Fibroblast of lung (primary cell): Measurements from ENCODE around the gene SLC37A2. TPM values are rescaled to one million over a fixed set of nuclear protein-coding genes. Genes with fewer than 3 reads are reported as not detected.

Experiments
- DNase-seq, 2 donors: peaks; one replicate each; pipeline versions ENCODE4 v3.0.0 to v3.0.0-alpha.2; 2010; ENCODE audit warnings: low read depth in 2 of 2
- H2AFZ ChIP-seq: 2 replicates; pipeline ENCODE4 v1.5.1; 2012; ENCODE audit warnings: low read length, control low read depth, inconsistent platforms
- H3K27ac ChIP-seq: 2 replicates; pipeline ENCODE4 v1.5.1; 2011; ENCODE audit warnings: low read length, control low read depth; ENCODE audit not compliant: insufficient read depth
- H3K27me3 ChIP-seq: 2 replicates; pipeline ENCODE4 v1.5.1; 2011; ENCODE audit warnings: mild to moderate bottlenecking, low read length; ENCODE audit not compliant: control insufficient read depth, insufficient read depth
- H3K36me3 ChIP-seq: 2 replicates; pipeline ENCODE4 v1.5.1; 2011; ENCODE audit warnings: low read length; ENCODE audit not compliant: control insufficient read depth, insufficient read depth
- H3K4me1 ChIP-seq: 2 replicates; pipeline ENCODE4 v1.5.1; 2011; ENCODE audit warnings: low read length; ENCODE audit not compliant: control insufficient read depth, insufficient read depth; ENCODE audit errors: extremely low read depth
- H3K4me2 ChIP-seq: 2 replicates; pipeline ENCODE4 v1.5.1; 2011; ENCODE audit warnings: low read length, control low read depth; ENCODE audit not compliant: insufficient read depth; ENCODE audit errors: extremely low read depth
- H3K4me3 ChIP-seq, 4 experiments: fragments of 200-600 bp in 1 of 4; sonication (generic) in 1 of 4; replicated peaks in 1 of 4; 2 replicates each; pipeline ENCODE4 v1.5.1; 2011 to 2016; ENCODE audit warnings: low read length in 4 of 4, low read depth in 3 of 4, mild to moderate bottlenecking in 3 of 4, control low read depth in 2 of 4, inconsistent platforms in 1 of 4, mixed read lengths in 1 of 4; ENCODE audit not compliant: insufficient read depth in 1 of 4; ENCODE audit errors: control extremely low read depth in 1 of 4
- H3K79me2 ChIP-seq: 2 replicates; pipeline ENCODE4 v1.5.1; 2012; ENCODE audit warnings: mild to moderate bottlenecking, low read length, inconsistent platforms; ENCODE audit not compliant: control insufficient read depth, insufficient read depth
- H3K9ac ChIP-seq: 2 replicates; pipeline ENCODE4 v1.5.1; 2011; ENCODE audit warnings: mild to moderate bottlenecking, low read length, control low read depth; ENCODE audit not compliant: insufficient read depth
- H3K9me3 ChIP-seq: 2 replicates; pipeline ENCODE4 v1.5.1; 2012; ENCODE audit warnings: low read depth, low read length; ENCODE audit not compliant: control insufficient read depth, insufficient read depth
- H4K20me1 ChIP-seq: 2 replicates; pipeline ENCODE4 v1.5.1; 2011; ENCODE audit warnings: low read length; ENCODE audit not compliant: control insufficient read depth, insufficient read depth; ENCODE audit errors: extremely low read depth
- EZH2 ChIP-seq: IDR thresholded peaks from 2 replicates; pipeline ENCODE4 v1.5.1; 2012; ENCODE audit warnings: low read length, control low read depth, mild to moderate bottlenecking; ENCODE audit errors: missing control alignments
- polyA plus RNA-seq, 2 donors: library from polyadenylated mRNA; depleted of rRNA in 1 of 2; stranded (reverse) in 1 of 2; unstranded in 1 of 2; fragments of >200 nt; gene quantifications; 2 replicates each; pipeline ENCODE4 v1.2.1, GENCODE V29; 2011 to 2012; ENCODE audit warnings: missing spikeins in 1 of 2
- total RNA-seq: library from RNA; depleted of rRNA; stranded (reverse); fragments of >200 nt; gene quantifications from 2 replicates; pipeline ENCODE4 v1.2.1, GENCODE V29; 2014
- TF ChIP-seq, protein P1 (sequence below), 2 donors: IDR thresholded peaks in 1 of 2; conservative IDR thresholded peaks in 1 of 2; 1 replicate in 1 of 2; 2 replicates in 1 of 2; pipeline ENCODE4 v1.5.1; 2011 to 2012; ENCODE audit warnings: low read length in 2 of 2, control low read depth in 1 of 2, inconsistent platforms in 1 of 2, low read depth in 1 of 2, mild to moderate bottlenecking in 1 of 2

The SLC37A2 gene
- total and polyA plus RNA-seq, 2 donors (not counting 1 experiment from before 2014, with no cell fraction given), result 0.36 to 0.83 TPM

DNA sequence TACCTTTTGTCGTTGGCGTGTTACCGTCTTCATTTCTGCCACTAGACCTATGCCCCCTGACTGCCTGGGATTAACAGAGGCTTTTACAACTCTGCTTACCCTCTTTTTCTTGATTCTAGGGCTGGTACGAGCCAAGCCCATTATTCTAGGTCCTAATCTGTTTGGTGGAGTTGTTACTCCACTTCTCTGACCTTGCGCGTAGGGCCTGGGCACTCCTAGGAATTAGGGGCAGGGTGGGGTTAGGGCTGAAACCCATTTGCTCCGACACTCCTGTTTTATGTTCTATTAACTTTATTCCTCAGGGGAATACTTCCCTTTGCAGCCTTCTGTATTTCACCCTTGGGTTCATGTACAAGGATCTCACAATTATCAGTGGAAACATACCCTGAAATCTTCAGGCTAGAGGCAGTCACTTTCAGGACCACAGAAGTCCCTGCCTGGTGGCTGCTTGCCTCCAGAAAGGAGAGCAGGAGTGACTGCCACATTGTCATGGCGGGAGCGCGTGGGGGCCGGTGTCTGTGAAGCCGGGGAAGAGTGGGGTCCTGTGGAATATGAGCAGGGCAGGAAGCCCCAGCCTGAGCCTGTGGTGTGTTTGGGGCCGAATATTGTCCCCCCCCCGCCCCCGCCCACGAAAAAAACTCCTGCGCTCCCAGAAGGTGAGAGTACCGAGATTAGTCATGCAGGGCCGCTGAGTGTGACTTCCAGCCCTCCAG is 731 bp upstream of the SLC37A2 start:
- H3K4me2 ChIP-seq, result peak overlapping the region; percentile 85
- peak overlapping the region; percentile 61 for H3K27ac ChIP-seq
- peak overlapping the region; percentile 72 for H3K9ac ChIP-seq
- no peak for DNase-seq
- H3K4me1 ChIP-seq, result no peaks in the 10 kb centered on the region
- no peaks in the 10 kb centered on the region for H4K20me1 ChIP-seq
- TF ChIP-seq, protein P1, sequence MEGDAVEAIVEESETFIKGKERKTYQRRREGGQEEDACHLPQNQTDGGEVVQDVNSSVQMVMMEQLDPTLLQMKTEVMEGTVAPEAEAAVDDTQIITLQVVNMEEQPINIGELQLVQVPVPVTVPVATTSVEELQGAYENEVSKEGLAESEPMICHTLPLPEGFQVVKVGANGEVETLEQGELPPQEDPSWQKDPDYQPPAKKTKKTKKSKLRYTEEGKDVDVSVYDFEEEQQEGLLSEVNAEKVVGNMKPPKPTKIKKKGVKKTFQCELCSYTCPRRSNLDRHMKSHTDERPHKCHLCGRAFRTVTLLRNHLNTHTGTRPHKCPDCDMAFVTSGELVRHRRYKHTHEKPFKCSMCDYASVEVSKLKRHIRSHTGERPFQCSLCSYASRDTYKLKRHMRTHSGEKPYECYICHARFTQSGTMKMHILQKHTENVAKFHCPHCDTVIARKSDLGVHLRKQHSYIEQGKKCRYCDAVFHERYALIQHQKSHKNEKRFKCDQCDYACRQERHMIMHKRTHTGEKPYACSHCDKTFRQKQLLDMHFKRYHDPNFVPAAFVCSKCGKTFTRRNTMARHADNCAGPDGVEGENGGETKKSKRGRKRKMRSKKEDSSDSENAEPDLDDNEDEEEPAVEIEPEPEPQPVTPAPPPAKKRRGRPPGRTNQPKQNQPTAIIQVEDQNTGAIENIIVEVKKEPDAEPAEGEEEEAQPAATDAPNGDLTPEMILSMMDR (conservative IDR thresholded peaks at IDR 0.05 in 1 of 2, IDR thresholded peaks at IDR 0.05 in 1 of 2; ENCODE audit: low read depth in 1 of 2, low read length in 2 of 2), result no peak
- no peaks in the 10 kb centered on the region for H3K27me3 ChIP-seq
- no peaks in the 10 kb centered on the region for H3K36me3 ChIP-seq
- peak overlapping the region; percentile 97 for H2AFZ ChIP-seq
- H3K4me3 ChIP-seq, result peak overlapping the region; percentile 69 to 80 (median 72)
- H3K79me2 ChIP-seq, result no peaks in the 10 kb centered on the region
- no peaks in the 10 kb centered on the region for H3K9me3 ChIP-seq

DNA sequence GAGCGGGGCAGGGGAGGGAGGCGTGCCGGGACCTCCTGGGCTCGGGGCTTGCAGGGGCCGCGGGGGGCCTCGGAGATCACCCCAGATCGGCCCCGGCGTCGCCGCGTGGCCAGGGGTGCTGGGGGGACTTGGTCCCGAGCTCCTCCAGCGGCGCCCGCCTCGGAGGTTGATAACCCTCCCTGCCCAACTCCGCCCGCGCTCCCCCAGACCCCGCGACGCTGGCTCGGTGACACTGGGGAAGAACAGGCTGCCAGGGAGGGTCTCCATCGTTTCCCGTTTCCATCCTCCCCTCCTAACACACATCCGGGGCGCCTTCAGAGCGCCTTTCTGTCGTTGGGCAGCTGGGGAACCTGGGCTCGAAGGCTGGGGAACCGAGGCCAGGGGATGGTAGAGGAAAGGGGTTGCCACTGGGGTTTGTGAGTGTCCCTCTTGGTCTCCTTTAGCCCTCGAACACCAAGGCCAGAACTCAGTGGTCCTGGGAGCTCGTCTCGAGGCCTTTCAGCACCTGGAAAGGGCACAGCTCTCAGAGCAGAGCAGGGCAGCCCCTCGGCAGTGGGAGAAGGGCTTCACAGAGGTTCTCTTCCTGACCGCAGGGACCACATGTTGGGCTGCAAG is 431 bp downstream of the SLC37A2 start:
- H3K9ac ChIP-seq, result peak overlapping the region; percentile 72
- peak overlapping the region; percentile 61 for H3K27ac ChIP-seq
- H2AFZ ChIP-seq, result peak overlapping the region; percentile 97
- DNase-seq, result no peak
- no peaks in the 10 kb centered on the region for H3K36me3 ChIP-seq
- TF ChIP-seq EZH2, result no peak
- TF ChIP-seq, protein P1 (conservative IDR thresholded peaks at IDR 0.05 in 1 of 2, IDR thresholded peaks at IDR 0.05 in 1 of 2; ENCODE audit: low read depth in 1 of 2, low read length in 2 of 2), result no peak
- H3K4me3 ChIP-seq, result peak overlapping the region; percentile 69 to 80 (median 72)
- no peaks in the 10 kb centered on the region for H3K4me1 ChIP-seq
- no peaks in the 10 kb centered on the region for H3K79me2 ChIP-seq
- peak overlapping the region; percentile 90 for H3K4me2 ChIP-seq
- H3K27me3 ChIP-seq, result no peaks in the 10 kb centered on the region
- no peaks in the 10 kb centered on the region for H4K20me1 ChIP-seq
- no peaks in the 10 kb centered on the region for H3K9me3 ChIP-seq

DNA sequence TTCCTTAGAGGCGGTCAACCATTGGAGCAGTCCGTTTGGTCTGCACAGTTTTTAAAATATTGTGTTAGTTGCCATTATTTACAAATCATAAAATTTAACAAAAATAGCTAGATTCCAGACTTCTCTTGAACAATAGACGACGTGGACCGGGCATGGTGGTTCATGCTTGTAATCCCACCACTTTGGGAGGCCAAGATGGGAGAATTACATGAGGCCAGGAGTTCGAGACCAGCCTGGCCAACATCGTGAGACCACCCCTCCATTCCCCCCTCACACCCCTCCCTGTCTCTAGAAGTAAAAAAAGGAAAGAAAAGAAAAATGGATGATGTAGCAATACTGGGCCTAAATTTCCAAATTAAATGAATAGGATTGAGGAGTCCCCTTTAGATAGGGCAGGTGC is 965 bp downstream of the SLC37A2 start:
- no peak for TF ChIP-seq EZH2
- TF ChIP-seq, protein P1 (conservative IDR thresholded peaks at IDR 0.05 in 1 of 2, IDR thresholded peaks at IDR 0.05 in 1 of 2; ENCODE audit: low read depth in 1 of 2, low read length in 2 of 2), result no peak
- Histone ChIP-seq H2AFZ (peak overlapping the region; percentile 97), H3K4me2 (peak overlapping the region; percentile 90), H3K9me3 (no peaks in the 10 kb centered on the region), H3K27me3 (no peaks in the 10 kb centered on the region), H3K4me1 (no peaks in the 10 kb centered on the region), H3K9ac (no peak overlapping the region), H4K20me1 (no peaks in the 10 kb centered on the region), H3K4me3 (peak overlapping the region; percentile 69 to 80 (median 72)), H3K79me2 (no peaks in the 10 kb centered on the region), H3K27ac (no peak overlapping the region), H3K36me3 (no peaks in the 10 kb centered on the region)
- no peak for DNase-seq
